Activated naive CD4-positive, alpha-beta T cell treated with anti-CD3 and anti-CD28 coated beads, Interleukin-2, amount 50 U/mL, for 16 hours (primary cell): ENCODE data around the gene KCNG2.
"Not testable (repeated sequence)": the region's sequence is repeated elsewhere in the genome, so short reads cannot be mapped to it uniquely, and the experiment has no call there.

Source experiments
- DNase-seq: peaks from one replicate; pipeline ENCODE4 v3.0.0-alpha.2; 2020

KCNG2 gene

DNA sequence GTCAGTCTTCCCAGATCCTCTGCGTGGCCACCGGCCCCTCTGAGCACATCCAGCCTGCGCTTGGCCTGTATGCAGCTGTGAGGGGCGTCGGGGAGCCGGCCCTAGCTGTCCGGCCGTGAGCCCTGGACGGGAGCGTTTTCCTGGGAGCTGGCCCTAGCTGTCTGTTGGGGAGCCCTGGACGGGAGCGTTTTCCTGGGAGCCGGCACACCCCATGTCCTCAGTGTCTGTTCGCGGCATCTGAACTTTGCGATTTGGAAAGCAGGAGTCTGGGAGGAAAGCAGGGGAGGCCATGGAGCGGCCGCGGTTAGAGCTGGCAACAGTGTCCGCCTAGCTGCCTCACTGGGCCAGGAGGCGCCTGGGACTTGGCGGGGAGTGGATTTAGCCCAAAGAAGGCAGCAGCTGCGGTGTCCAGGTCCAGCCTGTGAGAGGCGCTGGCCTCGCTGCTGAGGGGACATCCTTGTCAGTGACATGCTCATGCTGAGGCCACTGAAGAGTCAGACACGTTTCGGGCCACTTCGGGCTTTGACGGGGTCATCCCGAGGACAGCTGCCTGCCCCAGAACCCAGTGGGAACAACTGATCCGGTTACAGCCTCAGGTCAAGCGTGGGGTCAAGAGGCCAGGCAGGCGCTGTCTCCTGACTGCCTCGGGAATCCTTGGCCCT, 75.8 kb downstream of the KCNG2 start:
- DNase-seq, result no peak

DNA sequence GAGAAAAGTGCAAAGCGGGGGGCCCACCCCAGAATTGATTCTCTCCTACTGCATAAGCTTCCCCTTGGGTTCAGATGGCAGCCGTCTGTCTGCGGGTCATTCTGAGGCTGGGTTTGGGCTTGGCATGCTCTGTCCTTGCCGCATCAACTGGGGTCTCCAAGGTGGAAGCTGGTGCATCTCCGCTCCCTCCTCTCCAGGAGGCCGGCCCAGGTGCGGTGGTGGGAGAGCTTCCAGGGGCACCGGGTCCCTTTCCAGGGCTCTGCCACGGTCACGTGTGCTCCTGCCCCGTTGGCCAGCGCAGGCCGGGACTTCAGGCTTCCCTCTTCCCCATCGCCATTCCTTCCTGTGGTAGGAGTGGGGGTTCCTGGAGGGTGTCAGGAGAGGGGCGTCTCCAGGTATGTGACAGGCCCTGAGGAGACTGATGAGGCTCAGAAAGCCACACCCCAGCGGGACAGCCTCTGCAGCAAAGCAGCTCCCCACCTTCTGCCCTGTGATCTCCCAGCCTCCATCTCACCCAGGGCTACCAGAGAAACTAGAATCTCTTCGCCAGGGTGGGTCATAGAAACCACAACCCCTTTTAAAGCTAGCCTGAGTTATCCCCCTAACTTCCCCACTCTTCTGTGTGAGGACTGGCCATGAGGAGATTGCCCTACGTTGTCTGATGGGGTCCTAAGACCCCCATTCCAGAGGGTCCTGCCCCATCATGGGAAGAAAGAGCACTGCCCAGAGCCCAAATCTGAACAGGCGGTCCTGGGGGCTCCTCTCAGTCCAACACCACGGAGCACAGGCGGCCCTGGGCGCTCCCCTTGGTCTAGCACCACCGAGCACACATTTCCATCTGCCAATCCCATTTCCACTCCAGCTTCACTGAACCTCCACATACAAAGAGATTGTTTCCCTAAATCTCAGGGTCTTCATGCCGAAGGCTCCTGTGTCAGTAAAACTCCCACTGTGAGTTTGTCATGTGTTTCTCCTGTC, 77.1 kb downstream of the KCNG2 start:
- DNase-seq, result no peak

DNA sequence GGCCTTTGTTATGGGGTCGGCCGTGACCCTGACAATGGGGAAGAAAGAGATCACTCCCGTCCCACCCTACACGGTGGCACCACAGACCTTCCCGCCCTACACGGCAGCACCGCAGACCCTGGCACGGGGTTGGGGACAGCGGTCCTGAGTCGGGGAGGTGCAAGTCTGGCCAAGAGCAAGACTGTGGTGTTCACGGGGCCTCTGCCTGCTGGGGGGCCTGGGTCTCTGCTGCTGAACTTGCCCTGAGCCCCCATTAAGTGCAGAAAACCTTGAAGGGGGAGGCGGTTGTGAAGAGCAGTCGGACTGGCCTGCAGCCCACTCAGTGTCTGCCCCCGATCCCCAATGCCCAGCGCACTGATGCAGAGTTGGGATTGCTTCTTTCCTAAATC, 77.8 kb downstream of the KCNG2 start:
- DNase-seq, result no peak

DNA sequence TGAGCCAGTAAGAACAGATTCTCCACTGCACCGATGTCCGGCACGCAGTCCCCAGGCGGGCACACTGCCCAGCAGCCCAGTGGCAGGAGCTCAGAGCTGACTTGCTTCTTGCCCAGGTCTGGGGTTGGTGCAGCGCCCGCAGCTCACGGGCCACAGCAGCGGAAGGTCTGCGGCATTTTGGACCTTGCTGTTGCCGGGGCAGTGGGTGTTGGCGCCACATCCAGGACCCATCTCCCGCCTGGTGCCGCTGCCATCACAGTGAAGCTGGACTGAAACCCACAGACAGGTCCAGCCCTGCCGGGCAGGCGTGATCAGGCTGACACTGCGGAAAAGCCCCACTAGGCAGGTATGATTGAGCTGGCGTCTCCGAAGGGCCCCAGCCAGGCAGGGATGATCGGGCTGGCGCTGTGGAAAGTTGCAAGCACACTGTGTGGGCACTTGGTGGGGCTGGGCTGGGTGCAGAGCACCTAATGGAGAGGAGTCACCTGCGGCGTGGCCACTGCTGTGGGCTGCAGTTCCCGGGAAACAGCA, 78.3 kb downstream of the KCNG2 start:
- no peak for DNase-seq

DNA sequence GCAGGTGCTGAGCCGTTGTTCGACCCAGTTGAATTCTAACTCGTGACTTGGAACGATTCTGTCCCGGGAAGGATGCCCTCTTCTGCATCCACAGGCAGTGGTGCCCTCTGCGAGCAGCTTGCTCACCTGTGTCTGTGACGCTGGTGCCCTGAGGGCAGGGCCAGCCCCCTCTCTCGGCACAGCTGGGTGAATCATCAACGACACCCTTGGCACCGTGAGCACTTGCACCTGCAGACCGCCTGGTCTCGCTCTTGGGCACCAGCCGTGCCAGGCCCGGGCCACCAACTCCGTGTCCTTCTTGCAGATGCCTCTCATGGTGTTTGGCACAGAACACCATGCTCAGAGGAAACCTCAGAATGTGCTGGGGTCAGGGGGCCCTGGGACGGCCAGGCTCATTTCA, 78.8 kb downstream of the KCNG2 start:
- no peak for DNase-seq

DNA sequence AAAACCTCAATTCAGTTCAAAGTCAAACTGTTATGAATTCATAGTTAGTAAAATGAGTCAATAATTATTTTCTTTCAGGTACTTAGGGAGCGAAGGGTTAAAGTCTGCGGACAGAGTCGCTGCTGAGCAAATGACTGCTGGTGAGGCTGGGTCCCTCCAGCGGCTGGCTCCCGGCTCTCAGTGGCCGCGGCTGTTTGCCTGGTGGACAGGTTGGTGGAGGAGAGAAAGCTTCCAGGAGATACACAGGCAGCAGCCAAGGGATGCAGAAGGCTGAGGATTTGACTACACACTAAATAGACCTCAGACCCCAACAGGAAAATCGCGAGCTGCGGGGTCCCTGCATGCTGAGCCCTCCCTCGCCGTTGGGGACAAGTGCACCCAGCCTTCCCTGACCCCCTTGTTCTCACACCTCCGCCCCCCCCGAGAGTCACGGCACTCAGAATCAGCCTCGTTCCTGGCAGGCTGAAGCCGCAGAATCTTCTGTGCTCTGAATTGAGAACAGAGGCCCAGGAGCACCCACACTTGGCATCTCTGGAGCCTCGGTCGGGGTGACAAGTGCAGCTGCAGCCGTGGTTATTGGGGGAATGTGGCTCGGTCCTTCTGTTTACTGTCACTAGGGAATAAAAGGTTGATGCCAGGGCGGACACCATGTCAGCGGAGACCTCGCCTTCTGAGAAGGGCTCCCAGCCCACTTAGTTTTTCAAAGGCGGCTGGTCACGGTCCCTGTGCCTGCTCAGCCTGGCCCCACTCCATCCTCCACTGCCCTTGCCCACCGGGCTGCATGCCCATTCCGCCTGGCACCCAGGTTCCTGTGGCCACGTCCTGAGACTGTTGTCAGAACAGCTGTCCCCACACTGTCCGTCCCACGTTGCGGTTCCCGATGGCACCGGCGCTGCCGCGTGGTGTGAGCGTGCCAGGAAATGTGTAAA, 79.7 kb downstream of the KCNG2 start:
- no peak for DNase-seq

DNA sequence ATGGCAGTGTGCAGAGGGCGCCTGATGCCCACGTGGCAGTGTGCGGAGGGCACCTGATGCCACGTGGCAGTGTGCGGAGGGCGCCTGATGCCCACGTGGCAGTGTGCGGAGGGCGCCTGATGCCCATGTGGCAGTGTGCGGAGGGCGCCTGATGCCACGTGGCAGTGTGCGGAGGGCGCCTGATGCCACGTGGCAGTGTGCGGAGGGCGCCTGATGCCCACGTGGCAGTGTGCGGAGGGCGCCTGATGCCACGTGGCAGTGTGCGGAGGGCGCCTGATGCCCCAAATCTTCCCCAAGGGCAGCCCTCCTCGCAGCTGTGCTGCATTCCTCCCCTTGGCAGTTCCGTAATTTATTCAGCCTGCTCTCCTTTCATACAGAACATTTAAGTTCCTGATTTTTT, 80.5 kb downstream of the KCNG2 start:
- not testable (repeated sequence) for DNase-seq

DNA sequence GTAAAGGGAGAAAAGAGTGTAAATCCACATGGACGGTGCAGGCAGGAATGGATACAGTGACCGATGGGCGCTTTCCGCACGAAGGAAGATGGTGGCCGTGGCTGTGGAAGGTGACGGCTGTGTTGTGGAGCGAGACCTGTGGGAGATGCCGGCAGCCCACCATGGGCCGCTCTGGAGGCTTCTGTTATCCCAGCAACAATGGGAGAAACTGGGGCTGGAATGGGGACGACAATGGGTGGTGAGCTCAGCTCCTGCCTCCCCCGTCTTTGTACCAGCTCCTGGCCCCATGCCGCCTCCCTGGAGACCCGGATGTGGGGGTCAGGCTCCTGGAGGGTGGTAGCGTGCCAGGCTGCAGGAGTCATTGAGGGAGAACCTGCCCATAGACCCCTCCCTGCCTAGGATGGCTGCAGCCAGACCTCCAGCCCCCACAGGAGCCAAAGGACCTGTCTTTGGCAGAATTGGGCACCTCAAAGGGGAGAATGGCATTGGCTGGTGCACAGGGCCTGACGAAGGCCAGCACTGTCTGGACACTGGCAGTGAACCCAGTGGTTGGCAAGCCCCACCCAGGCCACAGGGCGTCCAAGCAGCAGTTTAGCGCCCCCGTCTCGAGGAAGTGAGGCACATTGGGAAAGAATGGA, 81.1 kb downstream of the KCNG2 start:
- no peak for DNase-seq

DNA sequence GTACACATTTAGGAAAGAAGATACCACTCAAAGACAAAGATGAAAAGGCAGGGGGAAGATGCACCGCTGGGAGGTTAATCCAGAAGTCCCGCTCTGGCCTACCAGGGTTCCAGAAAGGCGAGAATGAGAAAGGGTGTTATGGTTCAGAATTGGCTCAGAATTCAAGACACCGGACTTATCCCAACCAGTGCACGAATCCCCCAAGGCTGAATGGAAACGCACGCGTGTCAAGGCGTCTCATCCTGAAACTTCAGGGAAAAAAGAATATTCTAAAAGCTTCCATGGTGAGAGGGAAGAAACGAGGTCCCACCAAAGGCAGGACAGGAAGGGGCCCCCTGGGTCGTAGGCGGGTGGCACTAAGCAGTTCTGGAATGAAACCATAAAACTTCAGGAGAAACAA, 81.8 kb downstream of the KCNG2 start:
- no peak for DNase-seq

DNA sequence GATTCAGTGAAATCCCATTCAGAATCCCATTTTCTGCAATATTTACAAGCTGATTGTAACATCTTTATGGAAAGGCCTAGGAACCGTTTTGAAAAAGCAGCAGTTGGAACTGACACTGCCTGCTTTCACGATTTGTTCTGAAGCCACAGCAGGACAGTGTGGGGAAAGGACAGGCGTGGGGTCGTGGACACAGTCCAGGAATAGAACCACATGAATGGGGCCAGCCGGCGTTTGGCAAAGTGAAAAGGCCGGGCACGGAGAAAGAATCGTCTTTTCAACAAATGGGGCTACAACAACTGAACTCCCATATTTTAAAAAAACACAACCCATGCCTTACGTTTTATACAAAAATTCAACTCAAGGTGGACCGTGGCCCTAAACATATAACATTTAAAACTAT, 84.0 kb downstream of the KCNG2 start:
- no peak for DNase-seq

DNA sequence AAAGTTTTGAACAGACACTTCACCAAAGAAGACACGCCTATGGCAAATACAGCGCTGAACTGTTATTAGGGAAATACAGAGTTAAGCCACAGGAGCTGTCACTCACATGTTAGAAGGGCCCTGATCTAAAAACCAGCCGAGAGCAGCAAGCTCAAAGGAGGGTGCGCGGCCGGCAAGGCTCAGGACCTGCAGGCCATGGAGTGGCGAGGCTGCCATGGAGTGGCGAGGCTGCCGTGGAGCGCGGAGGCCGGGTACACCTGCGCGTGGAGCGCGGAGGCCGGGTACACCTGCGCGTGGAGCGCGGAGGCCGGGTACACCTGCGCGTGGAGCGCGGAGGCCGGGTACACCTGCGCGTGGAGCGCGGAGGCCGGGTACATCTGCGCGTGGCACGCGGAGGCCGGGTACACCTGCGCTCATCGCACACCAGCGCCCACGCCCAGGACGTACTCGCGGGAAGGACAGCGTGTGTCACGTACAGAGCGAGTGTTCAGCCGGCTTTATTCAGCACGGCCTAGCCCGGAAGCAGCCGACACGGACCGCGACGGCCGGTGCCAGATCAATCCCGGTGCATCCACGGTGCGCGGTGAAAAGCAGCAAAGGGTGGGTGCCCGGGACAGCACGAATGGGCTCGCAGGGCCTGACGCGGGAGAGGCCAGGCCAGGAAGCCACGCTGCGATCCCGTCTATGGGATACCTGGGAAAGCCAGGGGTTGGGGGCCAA, 84.9 kb downstream of the KCNG2 start:
- no peak for DNase-seq

DNA sequence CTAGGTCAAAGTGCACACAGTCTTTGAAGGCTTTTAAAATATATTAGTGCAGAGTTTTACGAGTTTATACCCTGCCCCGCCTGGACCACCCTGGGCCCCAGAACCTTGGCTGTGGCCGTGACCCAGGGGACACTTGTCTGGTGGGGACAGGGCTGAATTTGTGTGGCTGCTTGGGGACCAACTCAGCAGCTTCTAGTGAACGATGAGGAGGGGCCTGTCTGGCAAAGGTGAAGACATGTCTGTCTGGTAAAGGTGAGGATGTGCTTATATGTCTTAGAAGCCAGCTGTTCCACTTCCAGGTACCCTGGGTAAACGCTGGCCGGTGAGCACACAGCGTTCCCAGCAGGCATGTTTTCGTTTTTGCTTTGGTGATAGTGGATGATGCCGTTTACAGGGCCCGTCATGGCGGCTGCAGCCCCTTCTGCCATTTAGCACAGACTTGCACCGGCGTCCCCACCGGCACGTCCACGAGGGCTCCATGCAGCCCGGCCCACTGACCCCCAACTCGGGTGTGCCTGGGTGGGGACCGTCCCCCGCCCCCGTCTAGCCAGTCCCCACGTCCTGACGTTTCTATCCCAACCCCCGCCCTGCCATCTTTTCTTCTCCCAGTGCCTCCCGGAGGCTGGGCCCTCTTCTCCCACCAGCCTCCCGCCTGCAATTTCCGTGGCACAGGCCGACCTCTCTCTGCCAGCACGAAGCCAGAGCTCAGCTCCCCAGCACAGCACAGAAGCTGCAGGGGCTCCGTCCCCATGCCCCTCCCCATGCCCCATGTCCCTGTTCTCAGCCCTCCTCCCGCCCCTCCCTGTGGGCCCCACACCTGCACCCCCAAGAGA, 85.9 kb downstream of the KCNG2 start:
- no peak for DNase-seq

DNA sequence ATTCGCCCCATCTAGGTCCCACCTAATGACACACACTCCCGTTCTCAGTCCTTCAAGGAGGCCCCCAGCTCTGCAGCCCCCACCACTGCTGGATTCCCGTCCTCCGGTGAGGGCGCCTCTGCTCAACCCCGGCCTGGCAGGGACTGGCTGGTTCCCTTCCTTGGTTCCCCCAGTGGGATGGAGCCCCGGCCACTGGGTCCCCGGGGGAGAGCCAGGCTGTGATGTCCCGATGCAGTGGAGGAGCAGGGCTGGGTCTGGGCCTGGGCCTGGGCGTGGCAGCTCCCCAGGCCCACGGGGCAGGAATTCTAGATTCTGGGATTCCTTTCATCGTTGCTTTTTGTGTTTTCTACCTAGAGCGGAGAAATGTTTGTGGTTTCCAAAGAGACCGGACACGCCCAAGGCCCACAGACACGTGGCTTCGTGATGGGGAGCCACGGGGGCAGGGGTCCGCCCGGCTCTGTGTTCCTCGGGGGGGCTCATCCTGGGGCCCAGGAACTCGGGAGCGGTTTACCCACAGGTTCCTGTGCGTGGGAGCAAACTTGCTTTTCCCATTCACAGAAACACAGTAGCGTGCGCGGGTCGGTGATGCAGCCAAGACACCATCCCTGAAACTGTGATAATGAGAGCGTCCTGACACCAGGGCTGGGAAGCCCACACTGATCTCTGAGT, 86.7 kb downstream of the KCNG2 start:
- DNase-seq, result no peak

DNA sequence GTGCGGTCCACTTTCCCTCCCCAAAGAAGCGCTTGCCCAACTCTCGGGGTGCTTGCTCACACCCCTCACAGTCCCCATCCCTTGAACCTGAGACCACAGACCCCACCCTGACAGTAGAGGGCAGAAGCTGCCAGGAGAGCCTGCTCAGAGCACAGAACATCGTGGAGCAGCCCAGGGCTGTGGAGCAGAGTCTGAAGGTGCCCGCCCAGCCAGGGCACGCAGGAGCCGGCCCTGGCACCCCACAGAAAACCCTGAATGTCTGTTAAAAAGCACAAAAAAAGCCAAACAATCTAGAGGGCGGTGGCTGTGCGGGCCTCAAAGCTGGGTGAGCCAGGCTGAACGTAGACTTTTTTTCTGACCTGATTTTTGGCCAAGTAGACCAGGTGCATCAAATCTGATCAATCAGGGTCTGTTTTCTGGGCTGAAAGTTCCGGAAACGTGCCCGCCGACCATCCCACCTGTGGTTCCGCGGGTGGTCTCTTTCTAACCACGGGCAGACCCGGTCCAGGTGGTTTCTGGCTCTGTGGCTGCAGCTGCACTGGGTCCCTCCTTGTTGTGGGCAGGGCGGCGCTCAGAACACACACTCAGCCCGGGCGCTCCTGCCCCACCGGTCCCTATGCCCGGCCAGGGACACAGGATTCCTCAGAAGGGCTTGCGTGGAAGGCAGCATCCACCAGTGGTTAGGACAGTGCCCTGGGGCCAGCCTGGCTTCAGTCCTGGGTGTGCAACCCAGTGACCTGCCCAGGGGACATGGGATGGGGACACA, 87.4 kb downstream of the KCNG2 start:
- DNase-seq, result no peak

DNA sequence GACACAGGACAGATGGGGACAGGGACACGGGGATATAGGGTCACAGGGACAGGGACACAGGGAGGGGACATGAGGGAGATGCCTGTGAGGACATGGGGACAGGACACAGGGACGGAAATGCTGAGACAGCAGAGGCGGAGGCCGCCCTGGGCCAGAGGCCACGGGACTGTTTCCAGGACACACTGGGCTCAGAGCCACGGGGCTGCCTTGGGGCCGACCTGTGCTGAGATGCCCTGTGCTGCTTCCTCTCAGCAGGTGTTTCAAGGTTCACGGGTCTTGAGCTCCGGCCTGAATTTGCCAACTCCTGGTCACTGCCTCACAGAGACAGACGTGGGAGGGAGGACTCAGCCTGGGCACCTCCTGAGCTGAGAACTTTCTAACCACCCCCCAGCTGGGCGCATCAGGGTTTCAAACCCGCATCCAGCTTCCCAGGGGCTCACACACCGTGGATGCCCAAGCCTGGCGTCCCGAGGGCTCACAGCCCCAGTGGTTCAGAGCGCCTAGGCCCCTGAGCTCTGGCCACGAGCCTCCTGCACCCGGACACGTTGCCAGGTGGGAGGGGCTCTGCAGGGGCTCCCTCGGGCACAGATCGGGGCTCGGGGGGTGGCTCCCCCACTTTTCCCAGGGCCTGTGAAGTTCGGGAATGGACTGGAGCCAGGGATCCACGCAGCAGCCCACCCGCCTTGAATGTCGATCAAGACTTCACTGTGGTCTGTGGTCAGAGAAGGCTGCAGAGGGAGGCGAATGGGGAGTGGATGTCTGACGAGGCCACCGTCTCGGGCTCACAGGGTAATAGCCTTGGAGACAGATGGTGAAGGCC, 89.7 kb downstream of the KCNG2 start:
- DNase-seq, result no peak

DNA sequence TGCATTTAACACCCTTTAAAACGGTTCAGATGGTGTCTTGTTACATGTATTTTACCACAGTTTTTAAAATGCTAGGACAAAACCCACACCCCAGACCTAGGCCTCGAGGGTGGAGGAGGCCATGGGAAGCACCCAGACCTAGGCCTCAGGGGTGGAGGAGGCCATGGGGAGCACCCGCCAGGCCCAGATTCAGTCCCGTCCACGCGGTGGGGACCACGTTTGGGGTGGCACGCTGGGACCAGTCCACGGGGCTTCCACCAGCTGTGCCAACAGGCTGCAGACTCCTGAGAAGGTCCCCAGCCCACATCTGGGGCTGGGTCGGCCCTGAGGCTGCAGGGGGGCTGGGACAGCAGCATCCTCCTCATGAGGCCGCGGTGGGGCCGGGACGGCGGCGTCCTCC, 90.3 kb downstream of the KCNG2 start:
- DNase-seq, result no peak

DNA sequence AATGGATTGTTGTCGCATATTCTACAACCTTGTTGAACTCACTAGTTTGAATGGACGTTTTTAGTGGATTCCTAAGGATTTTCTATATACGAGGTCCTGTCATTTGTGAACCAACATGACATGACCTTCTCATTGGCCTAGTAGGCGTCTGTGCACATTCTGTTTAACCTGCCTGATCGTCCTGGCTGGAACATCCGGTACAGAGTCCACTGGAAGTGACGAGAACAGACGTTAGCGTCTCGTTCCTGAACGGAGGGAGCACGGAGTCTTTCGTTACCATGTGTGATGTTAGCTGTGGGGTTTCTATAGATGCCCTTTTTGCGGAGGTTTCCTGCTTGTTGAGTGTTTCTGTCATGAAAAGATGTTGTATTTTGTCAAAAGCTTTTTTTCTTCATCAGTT, 91.8 kb downstream of the KCNG2 start:
- no peak for DNase-seq

DNA sequence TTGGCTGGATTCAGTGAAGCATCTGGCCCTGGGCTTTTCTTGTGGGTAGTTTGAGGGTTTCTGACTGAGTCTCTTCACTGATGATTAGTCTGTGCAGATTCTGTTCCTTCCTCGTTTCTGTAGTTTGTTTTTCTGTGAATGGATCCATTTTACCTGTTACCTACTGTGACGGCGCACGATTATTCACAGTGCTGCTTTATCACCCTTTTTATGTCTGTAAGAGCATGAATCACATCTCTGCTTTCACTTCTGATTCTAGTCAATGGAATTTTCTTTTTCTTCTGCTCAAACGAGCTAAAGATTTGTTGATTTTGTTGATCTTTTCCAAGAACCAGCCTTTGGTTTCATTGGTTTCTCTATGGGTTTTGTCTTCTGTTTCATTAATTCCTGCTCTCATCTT, 92.9 kb downstream of the KCNG2 start:
- DNase-seq, result no peak

DNA sequence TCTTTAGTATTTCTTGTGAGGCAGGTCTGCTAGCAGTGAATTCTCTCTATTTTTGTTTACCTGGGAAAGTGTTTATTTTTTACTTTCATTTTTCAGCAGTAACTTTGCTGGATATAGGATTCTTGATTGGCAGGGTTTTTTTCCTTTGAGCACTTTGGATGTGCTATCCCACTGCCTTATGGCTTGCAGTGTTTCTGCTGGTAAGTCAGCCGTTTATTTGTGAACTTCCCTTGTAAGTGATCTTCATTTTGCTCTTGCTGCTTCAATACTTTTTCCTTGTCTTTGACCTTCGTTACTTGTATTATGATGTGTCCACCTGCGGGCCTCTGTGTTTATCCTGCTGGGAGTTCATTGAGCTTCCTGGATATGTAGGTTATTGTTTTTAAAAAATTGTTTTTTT, 99.0 kb downstream of the KCNG2 start:
- no peak for DNase-seq
